Activated CD4-positive, alpha-beta T cell treated with anti-CD3 and anti-CD28 coated beads, Interleukin-2, amount 10 ng/mL, durations not matched to agents 24 days and 14 days (primary cell): ENCODE measurements around the gene DUSP10. TPM values are rescaled to one million over a fixed set of nuclear protein-coding genes. Genes with fewer than 3 reads are reported as not detected.
A peak's percentile ranks its signal among the peaks of the same experiment; 100 is the strongest.

Source experiments
- DNase-seq: peaks from one replicate; pipeline ENCODE4 v3.0.0; 2022
- H3K27ac Mint-ChIP-seq: one replicate; pipeline ENCODE4 v1.8.0; 2022; ENCODE audit warnings: mild to moderate bottlenecking, mixed read lengths
- H3K27me3 Mint-ChIP-seq: one replicate; pipeline ENCODE4 v1.8.0; 2022; ENCODE audit warnings: mixed read lengths
- H3K36me3 Mint-ChIP-seq: one replicate; pipeline ENCODE4 v1.8.0; 2022; ENCODE audit warnings: low read depth, mild to moderate bottlenecking, mixed read lengths
- H3K4me1 Mint-ChIP-seq: one replicate; pipeline ENCODE4 v1.8.0; 2021; ENCODE audit warnings: mixed read lengths
- H3K4me3 Mint-ChIP-seq: one replicate; pipeline ENCODE4 v1.8.0; 2022; ENCODE audit warnings: mild to moderate bottlenecking, moderate library complexity, mixed read lengths
- H3K9me3 Mint-ChIP-seq: one replicate; pipeline ENCODE4 v1.8.0; 2021; ENCODE audit warnings: mixed read lengths
- intact Hi-C: fragments of 100-400 bp; cut with micrococcal nuclease; formaldehyde crosslinking; loops from one replicate; pipeline ENCODE4 v1.15.1; 2023
- total RNA-seq: library from RNA; stranded (reverse); gene quantifications from 2 replicates; pipeline ENCODE4 v1.2.3, GENCODE V29; 2022

Gene DUSP10
- total RNA-seq, 1 donor from 2014 or later, result 13.5 TPM

- no peaks in the 10 kb centered on the region for H3K27me3 Mint-ChIP-seq
- DNase-seq, result no peak
- intact Hi-C loops, result no loop called here
- H3K4me1 Mint-ChIP-seq, result peaks cover 11% of the 10 kb centered on the region
- peaks cover 37% of the 10 kb centered on the region for H3K36me3 Mint-ChIP-seq
- H3K27ac Mint-ChIP-seq, result no peak overlapping the region
- no peak overlapping the region for H3K4me3 Mint-ChIP-seq
- H3K9me3 Mint-ChIP-seq, result peaks cover 6% of the 10 kb centered on the region
Observed at GRCh38 chr1:221696718-221697461, 45.0 kb downstream of the DUSP10 start.

DNA sequence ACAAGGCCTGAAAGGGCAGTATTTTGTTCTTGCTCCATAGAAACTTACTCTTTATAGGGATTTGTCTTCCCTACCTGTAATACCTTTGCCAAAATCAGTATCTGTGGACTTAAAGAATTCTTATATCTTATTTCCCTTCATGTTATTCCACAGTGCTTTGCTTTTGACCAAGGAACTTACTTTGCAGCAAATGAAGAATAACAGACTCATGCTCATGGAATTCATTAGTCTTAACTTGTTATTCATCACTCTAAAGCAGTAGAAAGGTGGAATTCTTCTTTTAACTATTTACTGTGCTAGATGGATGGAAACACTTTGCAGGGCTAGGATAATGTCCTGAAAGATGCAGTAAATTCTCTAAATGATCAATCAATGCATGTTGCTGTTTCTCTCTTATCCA is 45.9 kb downstream of the DUSP10 start:
- Mint-ChIP-seq H3K27ac (no peak overlapping the region), H3K36me3 (peaks cover 32% of the 10 kb centered on the region), H3K4me3 (no peak overlapping the region), H3K27me3 (no peaks in the 10 kb centered on the region), H3K9me3 (peaks cover 6% of the 10 kb centered on the region), H3K4me1 (peaks cover 13% of the 10 kb centered on the region)
- intact Hi-C loops, result no loop called here
- no peak for DNase-seq

GRCh38 chr1:221695301-221695700 is 46.6 kb downstream of the DUSP10 start:
- peaks cover 16% of the 10 kb centered on the region for H3K4me1 Mint-ChIP-seq
- H3K36me3 Mint-ChIP-seq, result peaks cover 31% of the 10 kb centered on the region
- H3K27ac Mint-ChIP-seq, result no peak overlapping the region
- no peak for DNase-seq
- peaks cover 6% of the 10 kb centered on the region for H3K9me3 Mint-ChIP-seq
- H3K4me3 Mint-ChIP-seq, result no peak overlapping the region
- no peaks in the 10 kb centered on the region for H3K27me3 Mint-ChIP-seq
- intact Hi-C loops, result no loop called here

DNA sequence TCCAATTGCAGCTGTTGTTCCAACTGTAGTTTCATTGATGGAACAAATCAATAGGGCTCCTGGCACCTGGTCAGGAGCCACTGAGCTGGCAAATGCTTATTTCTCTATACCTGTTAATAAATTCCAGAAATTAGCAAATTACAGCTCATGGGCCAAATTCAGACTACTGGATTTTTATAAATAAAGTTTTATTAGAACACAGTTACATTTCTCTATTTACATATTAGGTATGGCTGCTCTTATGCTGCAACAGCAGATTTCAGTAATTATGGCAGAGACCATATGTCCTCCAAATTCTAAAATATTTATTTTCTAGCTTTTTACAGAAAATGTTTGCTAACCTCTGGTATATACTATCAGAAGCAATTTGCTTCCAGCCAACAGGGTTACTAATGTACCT is 47.8 kb downstream of the DUSP10 start:
- intact Hi-C loops, result no loop called here

DNA sequence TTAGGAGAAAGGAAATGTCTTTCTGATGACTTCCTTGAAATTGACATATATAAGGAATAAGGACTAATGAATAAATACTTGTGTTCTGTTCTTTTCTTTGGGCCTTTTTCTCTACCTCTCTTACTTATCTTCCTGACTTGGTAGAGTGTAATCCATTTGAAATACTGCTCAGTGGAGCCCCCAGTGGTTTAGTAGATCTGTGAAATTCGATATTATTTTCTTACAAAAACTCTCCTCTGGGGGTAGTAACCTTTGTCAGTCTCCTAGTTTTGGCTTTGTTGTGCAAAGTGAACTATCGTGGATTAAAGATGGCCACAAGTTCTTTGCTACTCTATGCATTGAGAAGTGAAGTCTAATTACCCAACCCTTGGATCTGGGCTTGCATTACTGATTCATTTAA is 48.8 kb downstream of the DUSP10 start:
- intact Hi-C loops, result no loop called here
- Mint-ChIP-seq H3K9me3 (peaks cover 6% of the 10 kb centered on the region), H3K4me1 (peaks cover 15% of the 10 kb centered on the region), H3K27me3 (no peaks in the 10 kb centered on the region), H3K36me3 (peaks cover 14% of the 10 kb centered on the region), H3K27ac (no peak overlapping the region), H3K4me3 (no peak overlapping the region)
- DNase-seq, result no peak

More for the DNA sequence above, 47.8 kb downstream of the DUSP10 start:
- Mint-ChIP-seq H3K9me3 (peaks cover 6% of the 10 kb centered on the region), H3K36me3 (peaks cover 24% of the 10 kb centered on the region), H3K27ac (no peak overlapping the region), H3K27me3 (no peaks in the 10 kb centered on the region), H3K4me1 (peaks cover 15% of the 10 kb centered on the region), H3K4me3 (no peak overlapping the region)
- no peak for DNase-seq

GRCh38 chr1:221692643-221693042 is 49.2 kb downstream of the DUSP10 start:
- no peaks in the 10 kb centered on the region for H3K27me3 Mint-ChIP-seq
- H3K36me3 Mint-ChIP-seq, result peaks cover 11% of the 10 kb centered on the region
- intact Hi-C loops, result no loop called here
- peaks cover 6% of the 10 kb centered on the region for H3K9me3 Mint-ChIP-seq
- H3K27ac Mint-ChIP-seq, result no peak overlapping the region
- DNase-seq, result no peak
- H3K4me3 Mint-ChIP-seq, result no peak overlapping the region
- H3K4me1 Mint-ChIP-seq, result peaks cover 16% of the 10 kb centered on the region

GRCh38 chr1:221691261-221691660 is 50.6 kb downstream of the DUSP10 start:
- peaks cover 4% of the 10 kb centered on the region for H3K9me3 Mint-ChIP-seq
- peaks cover 2% of the 10 kb centered on the region for H3K36me3 Mint-ChIP-seq
- no peak overlapping the region for H3K27ac Mint-ChIP-seq
- H3K4me1 Mint-ChIP-seq, result peaks cover 16% of the 10 kb centered on the region
- no peaks in the 10 kb centered on the region for H3K27me3 Mint-ChIP-seq
- no peak for DNase-seq
- no peak overlapping the region for H3K4me3 Mint-ChIP-seq
- intact Hi-C loops, result no loop called here

- intact Hi-C loops, result no loop called here
- Mint-ChIP-seq H3K4me1 (peaks cover 16% of the 10 kb centered on the region), H3K4me3 (no peak overlapping the region), H3K36me3 (peaks cover 2% of the 10 kb centered on the region), H3K27ac (no peak overlapping the region), H3K9me3 (peaks cover 4% of the 10 kb centered on the region), H3K27me3 (no peaks in the 10 kb centered on the region)
- DNase-seq, result no peak
Observed at GRCh38 chr1:221690858-221691257, 51.0 kb downstream of the DUSP10 start.

GRCh38 chr1:221689138-221689537 is 52.8 kb downstream of the DUSP10 start:
- Mint-ChIP-seq H3K27ac (peak overlapping the region; percentile 25), H3K4me3 (no peak overlapping the region), H3K9me3 (peaks cover 4% of the 10 kb centered on the region), H3K4me1 (peaks cover 18% of the 10 kb centered on the region), H3K36me3 (peaks cover 2% of the 10 kb centered on the region), H3K27me3 (no peaks in the 10 kb centered on the region)
- DNase-seq, result no peak
- intact Hi-C loops, result no loop called here

DNA sequence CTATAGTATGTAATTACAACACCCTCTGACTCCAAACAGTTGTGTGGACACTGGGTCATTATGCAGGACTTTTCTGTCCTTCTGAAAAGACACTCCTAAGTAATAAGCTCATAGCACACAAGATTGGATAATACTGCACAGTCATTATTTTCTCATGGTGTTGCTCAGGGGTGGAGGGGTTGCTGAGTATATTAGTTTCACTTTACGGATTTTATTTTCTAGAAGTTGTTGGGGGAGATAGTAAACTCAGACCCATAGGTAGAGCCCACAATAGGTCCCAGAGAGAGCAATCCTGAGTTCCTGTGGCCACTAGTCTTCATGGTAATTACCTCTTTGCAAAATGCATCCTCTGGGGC is 53.4 kb downstream of the DUSP10 start:
- H3K9me3 Mint-ChIP-seq, result no peaks in the 10 kb centered on the region
- DNase-seq, result no peak

DNA sequence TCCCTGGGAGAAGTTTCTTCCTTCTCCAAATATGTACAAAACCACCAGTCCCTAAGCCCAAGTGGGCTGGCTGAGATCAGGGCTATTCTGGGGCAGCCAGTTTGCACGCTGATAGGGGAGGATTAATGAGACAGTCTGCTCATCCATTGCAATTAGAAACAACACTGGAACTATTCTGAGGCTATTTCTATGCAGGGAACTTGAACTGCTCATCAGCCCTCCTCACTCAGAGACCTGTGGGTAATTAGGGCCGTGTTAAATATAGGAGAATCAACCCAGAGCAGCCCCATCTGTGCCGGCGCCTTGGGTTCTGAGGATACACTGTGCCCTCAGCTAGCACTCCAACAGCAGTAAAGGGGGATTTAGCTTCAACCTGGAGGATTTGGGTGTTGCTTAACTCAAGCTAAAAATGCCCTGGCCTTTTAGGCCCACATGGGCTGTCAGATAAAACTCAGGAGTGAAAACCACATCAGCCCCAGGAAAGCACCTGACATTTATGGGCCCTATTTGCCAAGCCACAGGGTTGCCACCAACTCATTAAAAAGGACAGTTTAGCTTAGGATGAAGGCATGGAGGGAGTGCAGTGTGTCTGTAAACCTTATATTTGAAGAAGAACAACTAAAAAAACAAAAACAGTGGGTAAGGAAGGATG is 53.9 kb downstream of the DUSP10 start:
- DNase-seq, result no peak
- H3K27ac Mint-ChIP-seq, result no peak overlapping the region

More for the DNA sequence above, 53.4 kb downstream of the DUSP10 start:
- intact Hi-C loops, result no loop called here
- no peaks in the 10 kb centered on the region for H3K36me3 Mint-ChIP-seq
- H3K27me3 Mint-ChIP-seq, result no peaks in the 10 kb centered on the region
- H3K4me1 Mint-ChIP-seq, result peaks cover 18% of the 10 kb centered on the region
- H3K4me3 Mint-ChIP-seq, result no peak overlapping the region
- no peak overlapping the region for H3K27ac Mint-ChIP-seq

DNA sequence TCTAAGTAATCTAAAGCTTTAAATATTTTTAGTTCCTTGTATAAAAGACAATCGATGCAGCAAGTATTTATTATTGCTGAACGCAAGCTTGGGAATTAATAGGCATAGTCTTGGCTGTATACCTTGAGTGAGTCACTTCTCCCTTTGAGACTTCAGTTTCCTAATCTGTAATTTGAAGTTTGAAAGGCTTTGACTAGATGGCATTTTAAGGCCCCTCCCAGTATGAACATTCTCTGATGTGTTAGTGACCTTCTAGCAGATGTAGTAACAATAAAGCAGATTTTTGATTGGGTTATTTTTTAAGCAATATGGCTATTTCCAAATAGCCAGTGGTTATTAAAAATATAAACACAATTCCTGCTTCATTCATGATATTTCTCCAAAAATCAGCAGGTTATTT is 58.2 kb downstream of the DUSP10 start:
- Mint-ChIP-seq H3K27ac (no peak overlapping the region), H3K9me3 (peaks cover 14% of the 10 kb centered on the region), H3K4me3 (no peak overlapping the region), H3K27me3 (no peaks in the 10 kb centered on the region), H3K36me3 (no peaks in the 10 kb centered on the region), H3K4me1 (peaks cover 8% of the 10 kb centered on the region)
- DNase-seq, result no peak
- intact Hi-C loops, result no loop called here

More for the DNA sequence above, 53.9 kb downstream of the DUSP10 start:
- Mint-ChIP-seq H3K4me3 (no peak overlapping the region), H3K27me3 (no peaks in the 10 kb centered on the region), H3K36me3 (no peaks in the 10 kb centered on the region), H3K9me3 (no peaks in the 10 kb centered on the region), H3K4me1 (peaks cover 18% of the 10 kb centered on the region)
- intact Hi-C loops, result no loop called here

DNA sequence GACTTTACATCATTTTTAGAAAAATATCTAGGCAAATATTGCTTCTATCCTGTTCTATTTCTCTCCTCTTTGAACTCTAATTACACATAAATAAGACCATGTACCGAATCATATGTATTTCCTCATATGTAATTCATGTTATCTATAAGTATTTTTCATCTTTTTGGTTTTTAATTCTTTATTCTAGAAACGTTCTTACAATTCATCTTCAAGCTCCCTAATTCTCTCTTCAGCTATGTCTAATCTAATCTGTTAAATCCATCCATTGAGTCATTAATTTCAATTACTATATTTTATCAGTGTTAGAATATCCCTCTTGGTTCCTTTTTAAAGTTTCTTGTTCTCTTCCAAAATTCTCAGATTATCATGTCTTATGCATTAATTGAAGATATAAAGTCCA is 61.8 kb downstream of the DUSP10 start:
- Mint-ChIP-seq H3K27ac (no peak overlapping the region), H3K9me3 (peaks cover 18% of the 10 kb centered on the region)

GRCh38 chr1:221678014-221678413 is 63.9 kb downstream of the DUSP10 start:
- no peak for DNase-seq
- H3K9me3 Mint-ChIP-seq, result peaks cover 18% of the 10 kb centered on the region
- intact Hi-C loops, result no loop called here
- H3K4me3 Mint-ChIP-seq, result no peak overlapping the region
- no peaks in the 10 kb centered on the region for H3K27me3 Mint-ChIP-seq
- no peak overlapping the region for H3K27ac Mint-ChIP-seq
- H3K4me1 Mint-ChIP-seq, result peaks cover 4% of the 10 kb centered on the region
- H3K36me3 Mint-ChIP-seq, result no peaks in the 10 kb centered on the region

More for the DNA sequence above, 61.8 kb downstream of the DUSP10 start:
- no peaks in the 10 kb centered on the region for H3K36me3 Mint-ChIP-seq
- H3K4me1 Mint-ChIP-seq, result peaks cover 4% of the 10 kb centered on the region
- no peak overlapping the region for H3K4me3 Mint-ChIP-seq
- H3K27me3 Mint-ChIP-seq, result no peaks in the 10 kb centered on the region
- DNase-seq, result no peak
- intact Hi-C loops, result no loop called here
